HG03139 (cell line): ENCODE measurements around the gene SLC4A7.
"Not testable (repeated sequence)": the region's sequence is repeated elsewhere in the genome, so short reads cannot be mapped to it uniquely, and the experiment has no call there.

Source experiments
- ATAC-seq: cut with Tn5 transposase; IDR thresholded peaks from one replicate; pipeline ENCODE4 v1.9.1; 2021; ENCODE audit not compliant: unreplicated experiment

The SLC4A7 gene

DNA sequence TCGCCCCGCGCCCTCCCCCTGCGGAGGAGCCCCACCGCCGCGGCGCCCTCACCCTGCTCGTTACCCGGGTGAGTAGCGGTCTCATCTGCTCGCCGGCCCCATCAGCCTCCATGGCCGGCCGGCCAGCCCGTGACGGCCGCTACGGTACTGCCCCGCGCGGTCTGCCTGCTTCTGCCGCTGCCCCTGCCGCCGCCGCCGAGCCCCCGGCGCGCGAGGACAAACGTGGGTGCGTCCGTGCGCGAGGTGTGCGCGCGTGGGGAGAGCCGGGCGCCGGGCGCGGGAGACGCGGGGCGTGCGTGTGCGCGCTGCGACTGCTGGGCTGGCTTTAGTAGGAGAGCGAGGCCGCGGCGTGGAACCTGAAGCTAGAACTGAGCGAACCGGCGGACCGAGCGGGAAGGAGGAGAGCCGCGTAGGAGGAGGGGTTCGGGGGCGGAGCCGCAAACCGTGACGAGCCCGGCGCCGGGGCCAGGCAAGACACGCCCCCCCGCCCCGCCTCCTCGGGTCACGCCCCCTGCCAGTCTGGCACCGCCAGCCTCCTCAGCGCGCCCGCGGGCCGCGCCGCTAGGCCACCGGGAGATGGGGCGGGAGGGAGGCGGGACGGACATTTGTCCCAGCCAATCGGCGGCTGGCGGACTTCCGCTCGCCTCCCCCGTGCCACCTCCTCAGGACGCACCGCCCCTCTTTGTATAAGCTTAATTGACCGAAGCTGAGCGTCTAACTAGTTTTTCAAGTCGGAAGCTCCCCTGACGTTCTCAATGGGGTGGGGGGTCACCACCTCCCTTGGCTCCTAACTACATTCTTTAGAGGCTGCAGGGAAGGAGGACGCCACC lies at the start of gene SLC4A7:
Gene SLC4A7 (minus strand): TSS at position 370 of the 830 bp plus-strand sequence. CDS start 258 bp downstream, at position 112.
- ATAC-seq, result peak; percentile 90

DNA sequence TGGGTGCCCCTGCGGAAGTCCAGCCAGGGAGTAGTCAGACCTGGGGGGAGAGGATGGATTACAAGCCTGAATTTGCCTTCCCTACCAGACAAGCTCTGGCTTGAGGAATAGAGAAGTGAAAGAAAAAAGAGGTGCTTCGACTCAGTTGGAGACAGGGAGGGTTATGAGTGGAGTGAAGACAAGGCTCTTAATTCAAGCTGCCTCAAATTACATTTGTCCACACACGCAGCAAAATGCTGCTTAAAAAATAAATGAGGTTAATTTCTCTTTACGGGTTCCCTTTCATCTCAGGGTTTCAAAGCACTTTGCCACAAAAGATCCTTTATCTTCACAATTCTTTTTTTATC lies 49.0 kb upstream of the SLC4A7 start:
- no peak for ATAC-seq

DNA sequence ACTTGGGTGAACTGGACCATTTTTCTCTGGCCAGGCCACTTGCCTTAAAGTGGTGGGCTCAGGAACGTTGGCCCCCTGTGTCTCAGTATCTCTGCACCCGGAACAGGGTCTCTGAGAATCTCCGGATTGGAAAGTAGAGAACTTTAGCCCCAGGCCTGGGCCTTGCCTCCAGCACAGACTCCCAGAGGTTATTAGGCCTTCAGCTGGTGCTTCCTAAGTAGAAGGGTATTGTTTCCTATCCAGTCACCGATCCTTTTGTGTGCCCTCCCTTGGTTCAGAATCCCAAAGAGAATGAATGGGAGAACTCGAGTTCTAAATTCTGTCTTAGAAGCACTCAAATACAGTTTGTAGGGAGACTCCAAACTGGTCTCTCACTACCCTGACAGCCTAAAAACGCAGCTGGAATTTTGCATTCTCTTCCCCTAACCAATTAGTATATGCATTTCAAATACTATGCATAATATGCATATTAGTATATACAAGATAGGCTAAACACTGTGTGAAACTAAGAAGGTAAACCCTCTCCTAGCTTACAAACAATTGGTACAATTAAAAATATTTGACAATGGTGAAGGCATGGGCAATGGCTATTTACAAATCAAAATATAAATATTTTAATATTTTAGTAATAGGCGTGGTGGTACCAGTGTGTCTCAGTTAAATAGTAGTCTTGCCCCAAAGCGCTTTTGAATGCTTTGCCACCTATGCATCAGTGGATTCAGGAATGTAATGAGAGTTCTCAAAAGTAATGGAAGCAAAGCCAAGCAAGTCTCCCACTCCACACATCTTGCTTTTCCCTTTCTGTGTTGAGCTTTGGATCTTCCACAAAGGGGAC lies 48.5 kb upstream of the SLC4A7 start:
- no peak for ATAC-seq

DNA sequence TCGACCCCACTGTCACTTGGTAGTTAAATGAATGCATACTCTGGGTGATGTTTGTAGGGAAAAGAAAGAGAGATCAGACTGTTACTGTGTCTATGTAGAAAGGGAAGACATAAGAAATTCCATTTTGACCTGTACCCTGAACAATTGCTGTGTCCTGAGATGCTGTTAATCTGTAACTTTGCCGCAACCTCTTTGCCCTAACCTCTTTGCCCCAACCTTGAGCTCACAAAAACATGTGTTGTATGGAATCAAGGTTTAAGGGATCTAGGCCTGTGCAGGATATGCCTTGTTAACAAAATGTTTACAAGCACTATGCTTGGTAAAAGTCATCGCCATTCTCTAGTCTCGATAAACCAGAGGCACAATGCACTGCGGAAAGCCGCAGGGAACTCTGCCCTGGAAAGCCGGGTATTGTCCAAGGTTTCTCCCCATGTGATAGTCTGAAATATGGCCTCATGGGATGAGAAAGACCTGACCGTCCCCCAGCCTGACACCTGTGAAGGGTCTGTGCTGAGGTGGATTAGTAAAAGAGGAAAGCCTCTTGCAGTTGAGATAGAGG lies 47.1 kb upstream of the SLC4A7 start:
- not testable (repeated sequence) for ATAC-seq

DNA sequence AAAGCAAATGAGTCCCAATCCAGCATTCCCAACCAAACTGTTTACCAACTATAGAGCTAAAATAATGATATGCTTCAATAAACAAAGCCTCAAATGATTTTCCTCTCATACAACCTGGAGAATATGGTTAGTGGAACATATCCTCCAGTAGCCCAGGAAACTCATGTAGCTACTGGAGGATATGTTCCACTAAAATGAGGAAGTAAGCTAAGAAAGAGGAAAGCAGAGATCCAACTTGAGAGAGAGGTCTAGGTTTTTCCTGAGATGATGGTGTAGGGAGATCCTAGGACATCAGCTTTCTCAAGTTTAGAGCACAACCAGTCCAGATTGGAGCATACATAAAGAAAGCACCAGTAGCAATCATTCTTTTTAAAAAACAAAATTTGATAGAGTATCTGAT lies 44.6 kb upstream of the SLC4A7 start:
- no peak for ATAC-seq

DNA sequence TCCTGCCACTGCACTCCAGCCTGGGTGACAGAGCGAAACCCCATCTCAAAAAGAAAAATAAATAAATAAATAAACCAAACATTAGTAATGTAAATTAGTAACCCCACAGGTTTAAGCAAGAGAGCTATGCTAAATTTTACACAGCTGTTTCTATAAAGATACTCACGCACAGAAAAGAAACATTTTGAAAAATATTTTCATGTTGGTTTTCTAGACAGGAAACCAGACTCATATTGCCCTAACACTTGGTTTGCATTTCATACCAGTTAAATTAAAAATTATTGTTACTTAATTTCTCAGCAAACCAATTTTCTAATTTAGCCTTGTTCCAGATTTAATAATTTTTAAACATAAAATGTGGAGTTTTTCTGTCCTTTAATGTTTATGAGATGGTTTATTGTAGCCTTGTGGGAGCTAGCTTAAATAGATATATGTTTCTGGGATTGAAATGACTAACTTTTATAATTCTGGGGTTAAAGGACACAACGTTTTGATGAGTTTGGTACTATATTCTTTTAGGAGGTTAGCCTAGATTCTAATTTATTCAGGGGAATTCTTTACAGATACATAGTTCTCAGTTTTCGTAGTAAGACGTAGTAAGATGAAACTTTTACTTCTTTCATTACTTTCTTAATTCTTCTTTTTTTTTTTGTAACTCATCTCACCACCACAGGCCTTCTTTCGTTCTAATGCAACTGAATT lies 42.6 kb upstream of the SLC4A7 start:
- no peak for ATAC-seq

DNA sequence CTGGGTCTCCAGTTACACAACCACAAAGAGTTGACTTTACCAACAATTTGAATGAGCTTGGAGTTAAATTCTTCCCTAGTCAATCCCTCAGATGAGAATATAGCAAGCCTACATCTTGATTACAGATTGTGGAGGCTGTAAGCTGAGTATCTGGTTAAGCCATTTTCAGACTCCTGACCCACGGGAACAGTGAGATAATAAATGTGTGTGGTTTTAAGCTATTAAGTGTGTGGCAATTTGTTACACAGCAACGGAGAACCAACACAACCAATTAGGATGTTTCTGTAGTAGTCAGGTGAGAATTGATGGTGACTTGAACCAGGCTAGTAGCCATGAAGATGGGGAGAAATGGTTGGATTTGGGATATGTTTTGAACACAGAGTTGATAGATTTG lies 37.7 kb upstream of the SLC4A7 start:
- no peak for ATAC-seq

DNA sequence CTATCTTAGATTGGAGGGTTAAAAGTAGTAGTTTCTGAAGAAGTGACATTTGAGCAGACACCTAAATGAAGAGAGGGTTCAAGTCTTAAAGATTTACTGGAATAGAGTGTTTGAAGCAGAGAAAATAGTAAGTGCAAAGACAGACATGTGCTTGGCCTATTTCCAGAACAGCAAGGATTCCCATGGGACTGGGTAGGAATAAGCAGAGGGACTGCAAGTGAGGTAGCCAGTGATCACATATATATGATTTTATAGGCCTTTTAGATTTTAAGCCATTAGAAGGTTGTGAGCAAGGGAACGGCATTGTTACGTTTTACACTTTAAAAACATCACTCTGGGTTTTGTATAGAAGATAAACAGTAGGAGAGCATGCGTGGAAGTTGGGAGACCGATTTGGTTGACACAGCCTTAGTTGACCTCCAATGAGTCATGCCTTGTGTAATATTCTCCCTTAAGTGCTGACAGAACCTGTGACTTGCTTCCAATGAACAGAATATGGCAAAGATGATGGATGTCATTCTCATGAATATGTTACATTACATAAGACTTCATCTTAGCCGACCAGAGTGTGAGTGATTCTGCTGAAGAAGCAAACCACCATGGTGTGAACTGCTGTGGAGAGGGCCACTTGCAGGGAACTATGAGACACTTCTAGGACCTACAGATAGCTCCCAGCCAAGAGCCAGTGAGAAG lies 37.1 kb upstream of the SLC4A7 start:
- no peak for ATAC-seq

DNA sequence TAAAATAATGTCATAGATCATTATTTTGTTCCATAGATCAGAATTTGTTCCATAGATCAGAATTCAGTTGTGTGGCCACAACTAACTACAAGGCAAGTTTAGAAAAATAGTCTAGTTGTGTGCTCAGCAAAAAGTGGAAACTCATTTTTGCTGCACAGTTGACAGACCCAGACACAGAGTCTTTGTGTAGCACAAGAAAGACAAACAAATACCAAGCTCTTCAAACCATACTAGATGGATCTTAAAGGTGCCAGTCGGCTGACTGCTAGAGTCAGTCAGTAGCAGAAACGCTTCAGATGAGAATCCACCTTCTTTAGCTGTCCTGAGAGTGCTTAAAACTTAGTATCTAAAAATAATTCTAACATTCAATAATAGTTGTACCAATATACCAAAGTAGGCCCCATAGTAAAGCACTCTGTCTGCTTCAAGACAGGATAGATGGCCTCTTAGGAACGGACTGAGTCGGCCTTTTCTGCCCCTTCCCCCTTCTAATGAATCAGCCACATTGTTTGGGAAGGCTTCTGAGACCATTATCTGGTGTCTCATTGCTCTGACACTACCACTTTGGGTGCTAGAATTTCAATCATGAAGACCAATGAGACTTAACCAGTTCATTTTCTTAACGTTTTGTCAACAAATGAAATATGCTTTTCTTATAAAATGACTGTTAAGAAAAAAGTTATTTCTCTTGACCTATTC lies 27.7 kb upstream of the SLC4A7 start:
- no peak for ATAC-seq

DNA sequence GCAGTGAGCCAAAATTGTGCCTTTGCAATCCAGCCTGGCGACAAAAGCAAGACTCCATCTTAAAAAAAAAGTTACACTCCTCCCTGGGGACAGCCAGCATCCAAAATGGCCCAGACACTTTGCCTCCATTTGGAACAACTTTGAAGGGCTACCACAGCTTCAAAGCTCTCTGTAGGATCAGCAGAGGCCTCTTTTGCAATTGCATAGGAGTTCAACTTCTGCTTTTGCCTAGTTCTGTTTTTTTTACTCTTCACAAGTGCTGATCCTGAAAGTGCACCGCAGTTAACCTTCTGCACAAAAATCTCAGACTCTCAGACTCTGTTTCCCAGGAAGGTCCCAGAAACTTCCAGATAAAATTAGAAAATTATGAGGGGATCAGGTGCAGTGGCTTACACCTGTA lies 25.2 kb upstream of the SLC4A7 start:
- ATAC-seq, result no peak

DNA sequence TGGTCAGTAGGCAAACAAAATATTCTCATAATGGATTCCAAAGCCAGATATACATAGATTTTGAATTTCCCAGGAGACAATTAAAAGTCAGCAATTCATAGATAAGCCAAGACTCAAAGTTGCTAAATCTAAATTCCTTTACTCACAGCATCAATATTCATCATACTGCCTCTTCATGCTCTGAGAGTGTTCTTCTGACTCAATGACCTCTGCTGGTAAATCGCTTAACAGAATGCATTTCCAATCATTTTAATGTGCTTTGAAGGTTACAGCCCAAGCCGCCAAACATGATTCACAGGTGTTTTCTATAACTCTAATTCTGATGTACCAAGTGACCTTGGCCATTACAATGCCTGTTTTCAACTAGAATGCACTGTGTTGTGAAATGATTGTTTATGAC lies 24.2 kb upstream of the SLC4A7 start:
- no peak for ATAC-seq

DNA sequence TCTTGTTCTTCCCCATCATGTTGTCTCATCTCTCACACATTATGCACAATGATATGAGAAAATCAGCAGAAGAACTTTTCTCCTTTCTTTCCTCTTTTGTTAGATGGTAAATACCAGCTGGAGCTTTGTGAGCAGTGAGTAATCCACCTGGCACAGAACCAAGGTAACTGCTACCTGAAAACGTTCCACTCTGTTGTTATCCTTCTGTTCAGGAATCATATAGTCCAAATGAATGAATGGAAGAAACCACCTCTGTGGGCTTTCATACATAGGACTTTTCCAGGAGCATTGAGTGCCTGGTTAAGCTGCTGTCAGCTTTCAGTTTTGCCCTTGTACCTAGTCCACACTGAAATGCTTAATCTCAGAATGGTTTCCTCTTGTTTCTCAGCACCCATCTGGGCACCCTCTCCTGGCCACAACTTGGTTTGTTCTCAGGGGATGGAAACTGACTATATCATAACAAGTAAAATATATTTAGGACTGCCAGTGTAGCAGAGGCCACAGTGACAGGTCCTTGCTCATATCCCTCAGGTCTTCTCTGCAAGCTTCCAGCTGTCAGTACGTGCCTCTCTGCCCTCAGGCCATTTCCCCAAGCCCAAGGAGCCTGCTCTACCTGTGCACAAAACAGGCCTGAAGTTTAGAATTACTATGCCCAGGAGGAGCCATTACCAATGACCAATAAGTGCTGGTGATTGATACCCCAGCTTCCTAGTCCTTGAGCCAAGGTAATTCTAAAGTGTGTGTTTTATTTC lies 23.5 kb upstream of the SLC4A7 start:
- no peak for ATAC-seq

DNA sequence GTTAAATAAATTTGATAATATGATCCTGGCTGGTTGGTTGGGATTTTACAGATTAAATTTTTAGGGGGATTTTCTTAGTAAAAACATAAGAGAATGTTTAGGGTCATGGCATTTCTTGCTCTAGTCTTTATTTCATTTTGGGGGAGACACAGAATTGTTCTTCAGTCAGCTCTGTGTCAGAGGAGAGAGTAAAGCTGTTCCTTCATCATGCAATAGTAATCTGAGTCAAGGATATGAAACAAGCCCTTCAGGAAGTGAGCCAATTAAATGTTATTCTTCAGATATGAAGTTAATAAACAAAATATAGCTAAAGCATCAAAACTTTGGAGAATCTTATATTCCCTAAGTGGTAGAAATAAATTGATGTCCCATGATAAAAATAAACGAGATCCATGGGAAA lies 22.9 kb upstream of the SLC4A7 start:
- ATAC-seq, result no peak

DNA sequence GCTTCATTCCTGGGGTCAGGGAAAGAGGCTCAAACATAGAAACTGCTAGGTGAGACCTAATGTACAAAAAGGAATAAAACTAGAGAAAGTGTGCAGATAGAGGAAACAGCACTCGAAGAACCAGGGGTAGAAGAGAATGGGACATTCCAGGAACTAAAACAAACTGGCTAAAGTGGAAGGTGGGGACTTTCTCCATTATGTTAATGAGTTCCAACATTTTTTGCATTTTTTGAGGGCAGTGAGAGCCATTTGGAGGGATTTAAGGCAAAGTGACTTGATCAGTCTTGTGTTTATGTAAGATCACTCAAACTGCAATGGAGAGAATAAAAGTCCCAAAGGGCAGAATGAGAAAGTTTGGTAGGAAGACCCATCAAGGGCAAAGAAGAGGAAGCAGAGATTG lies 20.6 kb upstream of the SLC4A7 start:
- no peak for ATAC-seq

DNA sequence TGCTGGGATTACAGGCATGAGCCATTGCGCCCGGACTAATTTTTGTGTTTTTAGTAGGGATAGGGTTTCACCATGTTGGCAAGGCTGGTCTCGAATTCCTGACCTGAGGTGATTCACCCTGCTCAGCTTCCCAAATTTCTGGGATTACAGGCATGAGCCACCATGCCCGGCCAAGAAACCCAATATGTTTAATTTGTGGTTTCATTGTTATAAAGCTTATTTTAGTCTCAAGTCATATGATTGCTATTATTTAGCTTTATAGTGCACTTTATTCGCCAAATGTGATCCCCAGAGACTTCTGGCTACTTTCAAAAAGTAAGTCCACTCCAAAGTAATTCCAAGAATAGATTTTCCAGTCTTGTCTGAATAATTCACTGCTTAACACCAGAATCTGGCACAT lies 19.3 kb upstream of the SLC4A7 start:
- ATAC-seq, result no peak

DNA sequence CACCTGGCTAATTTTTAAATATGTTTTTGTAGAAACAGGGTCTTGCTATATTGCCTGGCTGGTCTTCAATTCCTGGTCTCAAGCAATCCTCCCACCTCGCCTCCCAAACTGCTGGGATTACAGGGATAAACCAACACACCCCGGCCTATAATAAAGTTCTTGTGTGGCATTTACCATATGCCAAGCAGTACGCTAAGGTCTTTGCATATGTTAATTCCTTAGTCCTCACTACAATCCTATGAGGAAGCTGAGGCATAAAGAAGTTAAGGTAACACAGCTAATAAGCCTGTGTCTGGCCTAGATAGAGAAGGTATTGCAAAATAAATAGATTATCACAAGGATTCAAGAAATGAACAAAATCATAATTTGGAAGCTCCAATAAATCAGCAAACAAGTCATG lies 17.6 kb upstream of the SLC4A7 start:
- no peak for ATAC-seq

DNA sequence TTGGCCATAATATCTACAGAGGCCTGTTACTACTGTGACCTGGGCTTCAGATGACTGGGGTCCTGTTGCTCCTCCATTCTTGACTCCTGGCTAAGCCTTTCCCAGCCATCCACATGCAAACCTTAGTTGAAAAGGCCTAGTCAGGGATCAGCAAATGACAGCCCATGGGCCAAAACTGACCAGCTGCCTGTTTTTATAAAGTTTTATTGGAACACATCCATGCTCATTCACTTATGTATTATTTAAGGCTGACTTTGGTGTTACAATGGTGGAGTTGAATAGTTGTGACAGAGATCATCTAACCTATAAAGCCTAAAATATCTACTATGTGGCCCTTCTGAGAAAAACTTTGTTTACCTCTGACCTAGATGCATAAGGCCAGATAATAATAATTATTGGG lies 16.8 kb upstream of the SLC4A7 start:
- no peak for ATAC-seq

DNA sequence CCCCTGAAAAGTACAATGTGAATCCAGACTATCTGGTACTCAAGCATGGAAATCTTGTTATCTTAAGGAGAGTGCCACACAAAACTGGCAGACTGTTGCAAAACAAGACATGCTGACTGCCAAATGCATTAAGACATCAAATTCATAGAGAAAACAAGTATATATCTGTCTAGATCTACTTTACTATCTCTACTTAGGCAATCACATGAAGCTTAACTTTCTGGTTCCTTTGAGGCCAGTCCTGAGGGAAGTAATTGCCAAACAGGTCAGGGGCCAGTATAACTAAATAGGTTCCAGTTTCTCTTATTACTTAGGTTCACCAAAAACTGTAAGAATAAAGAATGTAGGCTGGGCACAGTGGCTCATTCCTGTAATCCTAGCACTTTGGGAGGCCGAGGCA lies 15.9 kb upstream of the SLC4A7 start:
- ATAC-seq, result no peak

DNA sequence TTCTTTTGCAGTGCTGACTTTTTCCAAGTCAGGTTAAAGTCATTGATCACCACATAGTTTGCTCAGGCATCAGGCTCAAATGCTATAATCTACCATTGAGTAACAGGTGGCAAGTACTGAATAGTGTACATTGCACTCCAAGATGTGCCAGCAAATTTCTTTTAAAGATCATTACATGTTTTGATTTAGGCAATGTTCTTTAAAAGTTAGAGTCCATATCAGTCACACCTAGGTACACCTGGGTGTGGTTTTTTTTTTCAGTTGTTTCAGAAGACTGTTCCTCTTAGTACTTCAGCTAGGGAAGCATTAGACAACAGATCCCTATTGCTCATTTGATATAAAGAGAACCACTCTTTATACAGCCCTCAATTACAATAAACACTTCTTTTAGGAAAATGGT lies 10.6 kb upstream of the SLC4A7 start:
- ATAC-seq, result no peak

DNA sequence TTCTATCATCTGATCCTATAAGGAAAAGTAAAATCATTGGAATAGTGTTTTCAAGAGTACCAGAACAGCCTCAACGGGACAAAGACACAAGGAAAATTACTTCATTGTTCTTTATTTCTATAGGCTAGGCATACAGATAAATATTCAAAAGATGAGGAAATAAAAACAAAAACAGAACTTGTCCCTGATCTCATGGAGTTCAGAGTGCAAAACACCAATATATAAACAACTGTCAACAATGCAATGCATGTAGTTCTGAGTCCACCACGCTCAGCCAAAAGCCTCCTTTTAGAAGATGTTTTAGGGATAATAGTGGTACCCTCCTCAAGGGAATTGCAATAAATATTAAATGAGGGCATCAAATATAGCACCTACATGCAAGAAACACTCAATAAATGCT lies 4.6 kb upstream of the SLC4A7 start:
- ATAC-seq, result no peak
